Activated naive CD4-positive, alpha-beta T cell treated with anti-CD3 and anti-CD28 coated beads for 36 hours (primary cell): ENCODE results near the gene SLC2A11. TPM values are rescaled to one million over a fixed set of nuclear protein-coding genes. Genes with fewer than 3 reads are reported as not detected.
A peak's percentile ranks its signal among the peaks of the same experiment; 100 is the strongest.

Source experiments
- CTCF ChIA-PET: fragments of 350-600 bp; sonication (Branson Sonifier 250); formaldehyde crosslinking; loops from one replicate; lab custom pipeline; 2021; ENCODE audit warnings: antibody characterized with exemption; lab: Charles Lee
- DNase-seq: peaks from one replicate; pipeline ENCODE4 v3.0.0-alpha.2; 2020
- H3K27ac Mint-ChIP-seq: one replicate; pipeline ENCODE4 v1.8.0; 2021; ENCODE audit warnings: mild to moderate bottlenecking, mixed read lengths
- H3K27me3 Mint-ChIP-seq: one replicate; pipeline ENCODE4 v1.8.0; 2021; ENCODE audit warnings: low read depth, mixed read lengths
- H3K36me3 Mint-ChIP-seq: one replicate; pipeline ENCODE4 v1.8.0; 2021; ENCODE audit warnings: low read depth, mixed read lengths
- H3K4me1 Mint-ChIP-seq: one replicate; pipeline ENCODE4 v1.8.0; 2021; ENCODE audit warnings: low read depth, mixed read lengths
- H3K4me3 Mint-ChIP-seq: one replicate; pipeline ENCODE4 v1.8.0; 2021; ENCODE audit warnings: mild to moderate bottlenecking, moderate library complexity, mixed read lengths
- H3K9me3 Mint-ChIP-seq: one replicate; pipeline ENCODE4 v1.8.0; 2021; ENCODE audit warnings: mixed read lengths
- intact Hi-C: fragments of 100-400 bp; cut with micrococcal nuclease; formaldehyde crosslinking; loops from one replicate; pipeline ENCODE4 v1.15.1; 2023
- total RNA-seq, 2 experiments: library from RNA; stranded (reverse); gene quantifications; one replicate each; pipeline ENCODE4 v1.2.3, GENCODE V29; 2021

Gene SLC2A11
- total RNA-seq, 2 experiments from 2014 or later: 6.1 to 7.5 TPM

DNA sequence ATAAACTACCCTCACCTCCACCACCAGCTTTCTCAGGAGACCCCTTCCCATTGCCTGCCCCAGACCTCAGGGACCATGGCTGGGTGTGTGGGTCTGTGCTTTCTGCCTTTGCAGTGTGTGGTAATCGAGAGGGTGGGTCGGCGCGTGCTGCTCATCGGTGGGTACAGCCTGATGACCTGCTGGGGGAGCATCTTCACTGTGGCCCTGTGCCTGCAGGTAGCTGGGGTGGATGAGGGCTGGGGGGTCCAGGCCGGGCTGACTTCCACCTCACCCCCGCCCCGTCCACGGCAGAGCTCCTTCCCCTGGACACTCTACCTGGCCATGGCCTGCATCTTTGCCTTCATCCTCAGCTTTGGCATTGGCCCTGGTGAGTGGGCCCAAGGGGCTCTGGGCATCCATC is 26.0 kb downstream of the SLC2A11 start:
- H3K27me3 Mint-ChIP-seq: no peaks in the 10 kb centered on the region
- no peak for DNase-seq
- CTCF ChIA-PET: no interaction called here
- H3K4me1 Mint-ChIP-seq: no peaks in the 10 kb centered on the region
- intact Hi-C loops: no loop called here
- H3K36me3 Mint-ChIP-seq: no peaks in the 10 kb centered on the region
- no peaks in the 10 kb centered on the region for H3K9me3 Mint-ChIP-seq
- no peak overlapping the region for H3K27ac Mint-ChIP-seq
- H3K4me3 Mint-ChIP-seq: no peak overlapping the region

DNA sequence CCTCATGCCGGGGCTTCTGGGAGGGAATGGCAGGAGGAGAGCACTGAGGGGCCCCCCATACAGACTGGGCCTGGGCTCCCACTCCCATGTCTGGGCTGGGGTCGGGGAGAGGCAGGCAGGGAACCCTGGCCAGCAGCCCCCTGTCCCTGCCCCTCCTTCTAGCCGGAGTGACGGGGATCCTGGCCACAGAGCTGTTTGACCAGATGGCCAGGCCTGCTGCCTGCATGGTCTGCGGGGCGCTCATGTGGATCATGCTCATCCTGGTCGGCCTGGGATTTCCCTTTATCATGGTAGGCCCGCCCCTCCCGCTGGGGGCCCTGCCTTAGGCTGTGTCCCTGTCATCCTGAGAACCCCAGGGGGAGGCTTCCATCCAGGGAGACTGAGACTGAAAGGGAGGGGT is 26.5 kb downstream of the SLC2A11 start:
- Mint-ChIP-seq H3K27me3 (no peaks in the 10 kb centered on the region), H3K36me3 (no peaks in the 10 kb centered on the region), H3K27ac (no peak overlapping the region), H3K4me1 (no peaks in the 10 kb centered on the region), H3K4me3 (no peak overlapping the region), H3K9me3 (no peaks in the 10 kb centered on the region)
- CTCF ChIA-PET: no interaction called here
- no peak for DNase-seq
- intact Hi-C loops: no loop called here

GRCh38 chr22:23888615-23889401 is 31.1 kb downstream of the SLC2A11 start:
- intact Hi-C loops: no loop called here
- DNase-seq: no peak
- Mint-ChIP-seq H3K4me3 (no peak overlapping the region), H3K9me3 (no peaks in the 10 kb centered on the region), H3K36me3 (no peaks in the 10 kb centered on the region), H3K27me3 (no peaks in the 10 kb centered on the region), H3K4me1 (peaks cover 4% of the 10 kb centered on the region), H3K27ac (no peak overlapping the region)
- CTCF ChIA-PET: no interaction called here

- Mint-ChIP-seq H3K36me3 (peaks cover 3% of the 10 kb centered on the region), H3K4me1 (peaks cover 4% of the 10 kb centered on the region), H3K27ac (no peak overlapping the region), H3K9me3 (no peaks in the 10 kb centered on the region), H3K4me3 (no peak overlapping the region), H3K27me3 (no peaks in the 10 kb centered on the region)
- intact Hi-C loops: loop anchor here (5.0 to 10.0 kb wide), 2 partner anchors 32 to 535 kb away; partner anchors contain the start of genes ADORA2A and SLC2A11
- CTCF ChIA-PET: no interaction called here
- no peak for DNase-seq
Measured at GRCh38 chr22:23889620-23890019, 31.9 kb downstream of the SLC2A11 start.

- Mint-ChIP-seq H3K9me3 (no peaks in the 10 kb centered on the region), H3K27ac (no peak overlapping the region), H3K4me1 (peaks cover 15% of the 10 kb centered on the region), H3K27me3 (no peaks in the 10 kb centered on the region), H3K4me3 (no peak overlapping the region), H3K36me3 (peaks cover 19% of the 10 kb centered on the region)
- CTCF ChIA-PET: no interaction called here
- intact Hi-C loops: loop anchor here (5.0 to 10.0 kb wide), 2 partner anchors 34 to 533 kb away; partner anchors contain the start of genes ADORA2A and SLC2A11
- no peak for DNase-seq
Measured at GRCh38 chr22:23891726-23892125, 34.1 kb downstream of the SLC2A11 start.

DNA sequence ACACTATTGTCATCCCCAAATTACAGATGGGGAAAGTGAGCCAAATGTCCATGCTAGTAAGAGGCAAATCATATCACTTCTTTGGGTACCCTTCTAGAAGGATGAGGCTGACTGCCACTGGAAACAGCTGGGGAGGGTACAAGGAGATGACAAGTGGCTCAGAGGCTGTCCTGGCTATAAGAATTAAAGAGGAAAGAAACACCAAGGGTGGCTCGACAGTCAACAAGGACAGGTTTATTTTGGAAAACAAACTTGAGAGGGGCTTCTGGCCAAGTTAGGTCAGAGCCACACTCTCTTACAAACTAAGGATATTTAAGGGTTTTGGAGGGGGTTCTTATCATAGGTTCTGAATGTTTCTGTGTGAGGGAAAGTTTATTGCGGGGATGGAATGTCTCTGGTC is 34.5 kb downstream of the SLC2A11 start:
- H3K9me3 Mint-ChIP-seq: no peaks in the 10 kb centered on the region
- peaks cover 23% of the 10 kb centered on the region for H3K36me3 Mint-ChIP-seq
- DNase-seq: no peak
- peaks cover 17% of the 10 kb centered on the region for H3K4me1 Mint-ChIP-seq
- H3K4me3 Mint-ChIP-seq: no peak overlapping the region
- intact Hi-C loops: loop anchor here (5.0 to 10.0 kb wide), 2 partner anchors 35 to 533 kb away; partner anchors contain the start of genes ADORA2A and SLC2A11
- H3K27ac Mint-ChIP-seq: no peak overlapping the region
- CTCF ChIA-PET: no interaction called here
- H3K27me3 Mint-ChIP-seq: no peaks in the 10 kb centered on the region

DNA sequence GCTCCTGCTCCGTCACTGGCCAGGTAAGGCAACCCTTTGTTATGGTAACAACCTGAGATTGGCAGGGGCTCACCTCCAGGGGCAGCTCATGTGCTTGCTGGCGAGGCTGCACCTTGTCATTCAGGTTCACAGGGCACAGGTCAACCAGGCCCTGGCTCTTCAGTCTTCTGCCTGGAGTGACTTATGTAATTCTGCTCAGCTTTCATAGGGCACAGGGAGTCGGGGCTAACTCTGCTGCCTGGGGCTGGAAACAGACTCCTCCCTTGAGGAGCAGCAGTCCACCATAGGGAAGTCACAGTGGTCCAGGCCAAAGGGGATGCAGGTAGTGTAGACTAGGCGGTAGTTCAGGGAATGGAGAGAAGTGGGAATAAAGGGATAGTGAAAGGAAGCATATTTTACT is 35.0 kb downstream of the SLC2A11 start:
- H3K27ac Mint-ChIP-seq: no peak overlapping the region
- peaks cover 19% of the 10 kb centered on the region for H3K4me1 Mint-ChIP-seq
- DNase-seq: no peak
- H3K4me3 Mint-ChIP-seq: peak overlapping the region; percentile 95
- H3K27me3 Mint-ChIP-seq: no peaks in the 10 kb centered on the region
- CTCF ChIA-PET: interaction anchor here (1.2 to 2.5 kb wide), 2 partner anchors 10 to 34 kb away, joined by 6 to 31 read pairs; partner anchors contain the start of gene SLC2A11
- H3K9me3 Mint-ChIP-seq: no peaks in the 10 kb centered on the region
- H3K36me3 Mint-ChIP-seq: peaks cover 25% of the 10 kb centered on the region
- intact Hi-C loops: loop anchor here (5.0 to 10.0 kb wide), 2 partner anchors 35 to 532 kb away; partner anchors contain the start of genes ADORA2A and SLC2A11

DNA sequence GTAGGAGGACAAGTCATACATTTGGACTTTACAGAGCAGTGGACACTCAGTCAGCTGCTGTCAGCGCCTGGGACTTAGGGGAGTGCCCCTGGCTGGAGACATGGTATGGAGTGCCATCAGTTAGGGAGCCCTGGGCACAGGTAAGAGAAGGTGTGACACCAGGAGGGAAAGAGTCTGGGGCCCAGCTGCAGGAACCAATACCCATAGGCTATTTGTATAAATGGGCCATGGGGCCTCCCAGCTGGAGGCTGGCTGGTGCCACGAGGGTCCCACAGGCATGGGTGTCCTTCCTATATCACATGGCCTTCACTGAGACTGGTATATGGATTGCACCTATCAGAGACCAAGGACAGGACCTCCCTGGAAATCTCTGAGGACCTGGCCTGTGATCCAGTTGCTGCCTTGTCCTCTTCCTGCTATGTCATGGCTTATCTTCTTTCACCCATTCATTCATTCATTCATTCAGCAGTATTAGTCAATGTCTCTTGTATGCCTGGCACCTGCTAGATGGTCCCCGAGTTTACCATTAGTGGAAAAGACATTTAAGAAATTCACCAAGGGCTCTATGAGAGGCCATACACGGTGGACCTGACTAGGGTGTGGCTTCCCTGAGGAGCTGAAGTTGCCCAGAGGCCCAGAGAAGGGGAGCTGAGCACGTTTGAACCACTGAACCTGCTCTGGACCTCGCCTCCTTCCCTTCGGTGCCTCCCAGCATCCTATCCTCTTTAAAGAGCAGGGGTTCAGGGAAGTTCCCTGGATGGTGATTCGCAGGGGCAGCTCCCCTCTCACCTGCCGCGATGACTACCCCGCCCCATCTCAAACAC is 35.7 kb downstream of the SLC2A11 start:
- H3K4me1 Mint-ChIP-seq: peaks cover 19% of the 10 kb centered on the region
- CTCF ChIA-PET: interaction anchor here (0.7 to 2.5 kb wide), 12 partner anchors 8 to 281 kb away, joined by 3 to 31 read pairs (median 5); partner anchors contain the start of gene SLC2A11
- H3K36me3 Mint-ChIP-seq: peaks cover 28% of the 10 kb centered on the region
- H3K27me3 Mint-ChIP-seq: no peaks in the 10 kb centered on the region
- peak overlapping the region; percentile 97 for H3K27ac Mint-ChIP-seq
- no peak for DNase-seq
- intact Hi-C loops: loop anchor here (5.0 to 10.0 kb wide), 2 partner anchors 36 to 531 kb away; partner anchors contain the start of genes ADORA2A and SLC2A11
- H3K4me3 Mint-ChIP-seq: peak overlapping the region; percentile 95
- no peaks in the 10 kb centered on the region for H3K9me3 Mint-ChIP-seq

DNA sequence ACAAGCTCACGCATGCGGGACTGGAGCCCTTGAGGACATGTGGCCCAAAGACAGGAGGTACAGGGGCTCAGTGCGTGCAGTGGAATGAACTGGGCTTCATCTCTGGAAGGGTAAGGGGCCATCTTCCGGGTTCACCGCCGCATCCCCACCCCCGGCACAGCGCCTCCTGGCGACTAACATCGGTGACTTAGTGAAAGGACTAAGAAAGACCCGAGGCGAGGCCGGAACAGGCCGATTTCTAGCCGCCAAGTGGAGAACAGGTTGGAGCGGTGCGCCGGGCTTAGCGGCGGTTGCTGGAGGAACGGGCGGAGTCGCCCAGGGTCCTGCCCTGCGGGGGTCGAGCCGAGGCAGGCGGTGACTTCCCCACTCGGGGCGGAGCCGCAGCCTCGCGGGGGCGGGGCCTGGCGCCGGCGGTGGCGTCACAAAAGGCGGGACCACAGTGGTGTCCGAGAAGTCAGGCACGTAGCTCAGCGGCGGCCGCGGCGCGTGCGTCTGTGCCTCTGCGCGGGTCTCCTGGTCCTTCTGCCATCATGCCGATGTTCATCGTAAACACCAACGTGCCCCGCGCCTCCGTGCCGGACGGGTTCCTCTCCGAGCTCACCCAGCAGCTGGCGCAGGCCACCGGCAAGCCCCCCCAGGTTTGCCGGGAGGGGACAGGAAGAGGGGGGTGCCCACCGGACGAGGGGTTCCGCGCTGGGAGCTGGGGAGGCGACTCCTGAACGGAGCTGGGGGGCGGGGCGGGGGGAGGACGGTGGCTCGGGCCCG is 36.5 kb downstream of the SLC2A11 start, which contains the start of gene MIF:
Gene MIF, plus strand, starts transcription at position 439 of the 765 bp plus-strand sequence. Its CDS starts 92 bp downstream, at position 531.
- Mint-ChIP-seq H3K27me3 (no peaks in the 10 kb centered on the region), H3K27ac (peak within 1 kb of the TSS; percentile 97)
- CTCF ChIA-PET: interaction anchor here (0.7 to 2.5 kb wide), 16 partner anchors 9 to 280 kb away, joined by 3 to 31 read pairs (median 4); partner anchors contain the start of gene SLC2A11

GRCh38 chr22:23894710-23895598 is 37.3 kb downstream of the SLC2A11 start:
- Mint-ChIP-seq H3K36me3 (peaks cover 34% of the 10 kb centered on the region), H3K27me3 (no peaks in the 10 kb centered on the region), H3K4me3 (peak overlapping the region; percentile 95), H3K27ac (peak overlapping the region; percentile 97), H3K9me3 (no peaks in the 10 kb centered on the region), H3K4me1 (peaks cover 19% of the 10 kb centered on the region)
- peak; percentile 84 for DNase-seq
- intact Hi-C loops: loop anchor here (1.0 to 10.0 kb wide), 5 partner anchors 19 to 660 kb away; partner anchors contain the start of genes ADORA2A, GUCD1, SLC2A11 and SNRPD3
- CTCF ChIA-PET: interaction anchor here (0.7 to 2.5 kb wide), 13 partner anchors 8 to 116 kb away, joined by 3 to 31 read pairs (median 4); partner anchors contain the start of gene SLC2A11

More for the DNA sequence above, 36.5 kb downstream of the SLC2A11 start, which contains the start of gene MIF:
- H3K4me1 Mint-ChIP-seq: peaks cover 19% of the 10 kb centered on the region
- DNase-seq: peak; percentile 96
- H3K9me3 Mint-ChIP-seq: no peaks in the 10 kb centered on the region
- peak within 1 kb of the TSS; percentile 95 for H3K4me3 Mint-ChIP-seq
- intact Hi-C loops: loop anchor here (1.0 to 10.0 kb wide), 4 partner anchors 20 to 661 kb away; partner anchors contain the start of genes ADORA2A, GUCD1, SLC2A11 and SNRPD3
- peaks cover 33% of the 10 kb centered on the region for H3K36me3 Mint-ChIP-seq
